ENCODE measurements around the gene DNLZ.

DNLZ gene

DNA sequence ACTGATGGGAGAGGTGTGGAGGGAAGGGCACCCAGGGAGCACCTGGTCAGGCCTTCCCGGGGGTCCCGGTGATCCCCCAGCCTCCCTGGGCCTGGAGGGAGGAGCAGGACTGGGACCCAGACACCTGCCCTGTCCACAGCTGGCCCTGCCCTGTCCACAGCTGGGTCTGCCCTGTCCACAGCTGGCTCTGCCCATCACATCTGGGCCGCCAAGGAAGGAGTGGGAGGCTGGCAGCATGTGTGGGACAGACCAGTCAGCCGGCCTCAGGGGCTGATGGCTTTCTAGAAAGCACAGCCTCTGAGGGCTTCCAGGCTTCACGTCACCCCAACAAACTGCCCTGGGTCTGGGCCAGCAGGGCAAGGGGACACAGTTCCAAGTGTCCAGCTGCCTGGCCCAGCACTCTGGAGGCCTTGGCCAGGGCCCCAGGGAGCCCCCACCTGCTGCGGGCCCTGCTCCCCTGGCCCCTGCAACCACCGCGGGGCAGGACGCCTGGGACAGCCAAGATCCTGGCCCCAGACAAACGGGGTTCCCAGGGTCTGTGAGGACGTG lies 12.2 kb downstream of the DNLZ start:
- H3K27me3 ChIP-seq (ENCODE audit: insufficient read depth, insufficient read length), result no peaks in the 10 kb centered on the region
- no peak overlapping the region for H3K9ac ChIP-seq (ENCODE audit: insufficient read length, low read depth)
- H3K4me1 ChIP-seq (ENCODE audit: insufficient read depth, insufficient read length), result peaks cover 24% of the 10 kb centered on the region
- H3K4me3 ChIP-seq (ENCODE audit: insufficient read length, low read depth), result no peak overlapping the region
- no peaks in the 10 kb centered on the region; the same call in 1 of the 2 replicates for H3K9me3 ChIP-seq (ENCODE audit: insufficient read depth, low read length)
- H3K36me3 ChIP-seq (ENCODE audit: insufficient read depth, insufficient read length, low read length), result peaks cover 21% of the 10 kb centered on the region
- no peak for TF ChIP-seq ZNF274 (IDR thresholded peaks at IDR 0.05; ENCODE audit: low read depth, low read length)
- TF ChIP-seq SUZ12 (IDR thresholded peaks at IDR 0.05; ENCODE audit: extremely low read depth, insufficient read depth, insufficient read length), result no peak
- no peak for TF ChIP-seq YY1 (IDR thresholded peaks at IDR 0.05; ENCODE audit: insufficient read depth, insufficient read length)
- no peak for DNase-seq (ENCODE audit: low read depth, low spot score)

- no peak overlapping the region for H3K4me3 ChIP-seq (ENCODE audit: insufficient read length, low read depth)
- peaks cover 30% of the 10 kb centered on the region for H3K4me1 ChIP-seq (ENCODE audit: insufficient read depth, insufficient read length)
- no peaks in the 10 kb centered on the region for H3K27me3 ChIP-seq (ENCODE audit: insufficient read depth, insufficient read length)
- H3K9me3 ChIP-seq (ENCODE audit: insufficient read depth, low read length), result no peaks in the 10 kb centered on the region; the same call in 1 of the 2 replicates
- DNase-seq (ENCODE audit: low read depth, low spot score), result no peak
- TF ChIP-seq SUZ12 (IDR thresholded peaks at IDR 0.05; ENCODE audit: extremely low read depth, insufficient read depth, insufficient read length) (no peak), ZNF274 (IDR thresholded peaks at IDR 0.05; ENCODE audit: low read depth, low read length) (no peak), YY1 (IDR thresholded peaks at IDR 0.05; ENCODE audit: insufficient read depth, insufficient read length) (no peak)
- H3K9ac ChIP-seq (ENCODE audit: insufficient read length, low read depth), result no peak overlapping the region
- H3K36me3 ChIP-seq (ENCODE audit: insufficient read depth, insufficient read length, low read length), result peaks cover 17% of the 10 kb centered on the region
These were observed 14.0 kb downstream of the DNLZ start for GRCh38 chr9:136349546-136349945.

- no peak for DNase-seq (ENCODE audit: low read depth, low spot score)
- Histone ChIP-seq H3K36me3 (ENCODE audit: insufficient read depth, insufficient read length, low read length) (peaks cover 20% of the 10 kb centered on the region), H3K4me1 (ENCODE audit: insufficient read depth, insufficient read length) (peaks cover 28% of the 10 kb centered on the region), H3K9ac (ENCODE audit: insufficient read length, low read depth) (no peak overlapping the region), H3K4me3 (ENCODE audit: insufficient read length, low read depth) (no peak overlapping the region), H3K9me3 (ENCODE audit: insufficient read depth, low read length) (no peaks in the 10 kb centered on the region; the same call in 1 of the 2 replicates), H3K27me3 (ENCODE audit: insufficient read depth, insufficient read length) (no peaks in the 10 kb centered on the region)
- TF ChIP-seq SUZ12 (IDR thresholded peaks at IDR 0.05; ENCODE audit: extremely low read depth, insufficient read depth, insufficient read length) (no peak), ZNF274 (IDR thresholded peaks at IDR 0.05; ENCODE audit: low read depth, low read length) (no peak), YY1 (IDR thresholded peaks at IDR 0.05; ENCODE audit: insufficient read depth, insufficient read length) (no peak)
These were observed 14.9 kb downstream of the DNLZ start for GRCh38 chr9:136348691-136349090.

GRCh38 chr9:136347472-136348256 lies 15.9 kb downstream of the DNLZ start:
- H3K36me3 ChIP-seq (ENCODE audit: insufficient read depth, insufficient read length, low read length), result peaks cover 26% of the 10 kb centered on the region
- peak overlapping the region; percentile 42 for H3K9ac ChIP-seq (ENCODE audit: insufficient read length, low read depth)
- H3K4me1 ChIP-seq (ENCODE audit: insufficient read depth, insufficient read length), result peaks cover 32% of the 10 kb centered on the region
- TF ChIP-seq SUZ12 (IDR thresholded peaks at IDR 0.05; ENCODE audit: extremely low read depth, insufficient read depth, insufficient read length) (no peak), YY1 (IDR thresholded peaks at IDR 0.05; ENCODE audit: insufficient read depth, insufficient read length) (no peak), ZNF274 (IDR thresholded peaks at IDR 0.05; ENCODE audit: low read depth, low read length) (no peak)
- no peak overlapping the region for H3K4me3 ChIP-seq (ENCODE audit: insufficient read length, low read depth)
- no peak for DNase-seq (ENCODE audit: low read depth, low spot score)
- H3K9me3 ChIP-seq (ENCODE audit: insufficient read depth, low read length), result no peaks in the 10 kb centered on the region; the same call in 1 of the 2 replicates
- no peaks in the 10 kb centered on the region for H3K27me3 ChIP-seq (ENCODE audit: insufficient read depth, insufficient read length)

DNA sequence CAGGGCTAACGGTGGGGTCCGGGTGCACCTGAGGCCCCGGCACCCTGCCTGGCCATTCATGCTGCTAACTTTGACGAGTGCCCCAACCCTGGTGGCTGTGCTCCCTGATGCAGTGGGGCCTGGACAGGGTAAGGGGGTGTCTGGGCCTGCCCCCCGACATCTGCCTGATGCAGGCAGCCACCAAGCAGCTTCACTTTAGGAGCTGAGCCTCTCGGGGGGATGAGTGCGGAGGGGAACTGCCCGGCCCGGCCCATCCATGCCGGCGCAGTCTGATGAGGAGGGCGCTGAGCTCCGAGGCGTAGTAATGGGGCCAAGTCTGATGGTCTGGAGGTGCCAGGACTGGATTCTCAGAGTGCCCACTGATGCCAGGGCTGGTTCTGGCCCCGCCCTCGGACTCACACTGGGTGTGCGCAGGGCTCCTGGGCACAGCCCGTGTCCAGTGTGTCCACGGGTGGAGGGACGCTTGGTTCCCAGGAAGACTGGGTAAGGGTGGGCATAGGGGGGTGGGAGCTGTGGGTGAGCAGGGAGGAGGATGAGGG lies 16.5 kb downstream of the DNLZ start:
- Histone ChIP-seq H3K9ac (ENCODE audit: insufficient read length, low read depth) (no peak overlapping the region), H3K27me3 (ENCODE audit: insufficient read depth, insufficient read length) (no peaks in the 10 kb centered on the region), H3K4me3 (ENCODE audit: insufficient read length, low read depth) (no peak overlapping the region), H3K4me1 (ENCODE audit: insufficient read depth, insufficient read length) (peaks cover 35% of the 10 kb centered on the region), H3K9me3 (ENCODE audit: insufficient read depth, low read length) (no peaks in the 10 kb centered on the region; the same call in 1 of the 2 replicates), H3K36me3 (ENCODE audit: insufficient read depth, insufficient read length, low read length) (peaks cover 28% of the 10 kb centered on the region)
- no peak for DNase-seq (ENCODE audit: low read depth, low spot score)
- TF ChIP-seq YY1 (IDR thresholded peaks at IDR 0.05; ENCODE audit: insufficient read depth, insufficient read length) (no peak), SUZ12 (IDR thresholded peaks at IDR 0.05; ENCODE audit: extremely low read depth, insufficient read depth, insufficient read length) (no peak), ZNF274 (IDR thresholded peaks at IDR 0.05; ENCODE audit: low read depth, low read length) (no peak)

GRCh38 chr9:136346157-136346481 lies 17.4 kb downstream of the DNLZ start:
- H3K4me3 ChIP-seq (ENCODE audit: insufficient read length, low read depth), result no peak overlapping the region
- TF ChIP-seq SUZ12 (IDR thresholded peaks at IDR 0.05; ENCODE audit: extremely low read depth, insufficient read depth, insufficient read length), result no peak
- no peak for TF ChIP-seq YY1 (IDR thresholded peaks at IDR 0.05; ENCODE audit: insufficient read depth, insufficient read length)
- TF ChIP-seq ZNF274 (IDR thresholded peaks at IDR 0.05; ENCODE audit: low read depth, low read length), result no peak
- H3K4me1 ChIP-seq (ENCODE audit: insufficient read depth, insufficient read length), result peaks cover 36% of the 10 kb centered on the region
- no peaks in the 10 kb centered on the region for H3K27me3 ChIP-seq (ENCODE audit: insufficient read depth, insufficient read length)
- no peaks in the 10 kb centered on the region; the same call in 1 of the 2 replicates for H3K9me3 ChIP-seq (ENCODE audit: insufficient read depth, low read length)
- peaks cover 36% of the 10 kb centered on the region for H3K36me3 ChIP-seq (ENCODE audit: insufficient read depth, insufficient read length, low read length)
- no peak for DNase-seq (ENCODE audit: low read depth, low spot score)
- peak overlapping the region; percentile 68 for H3K9ac ChIP-seq (ENCODE audit: insufficient read length, low read depth)
